BLaER1 (cell line): ENCODE results near the gene SSR1.
"Not testable (repeated sequence)": the region's sequence is repeated elsewhere in the genome, so short reads cannot be mapped to it uniquely, and the experiment has no call there.

Experiments
- H3K27ac ChIP-seq: shearing (Covaris generic); formaldehyde crosslinking; 2 replicates; pipeline ENCODE4 v1.8.1; 2022
- H3K27me3 ChIP-seq: shearing (Covaris generic); formaldehyde crosslinking; 2 replicates; pipeline ENCODE4 v1.8.1; 2022
- H3K36me3 ChIP-seq: shearing (Covaris generic); formaldehyde crosslinking; 2 replicates; pipeline ENCODE4 v1.8.1; 2022
- H3K4me1 ChIP-seq: shearing (Covaris generic); formaldehyde crosslinking; 2 replicates; pipeline ENCODE4 v1.8.1; 2022
- H3K4me2 ChIP-seq: shearing (Covaris generic); formaldehyde crosslinking; 2 replicates; pipeline ENCODE4 v1.8.1; 2022
- H3K4me3 ChIP-seq: shearing (Covaris generic); formaldehyde crosslinking; 2 replicates; pipeline ENCODE4 v1.8.1; 2022
- H3K9ac ChIP-seq: shearing (Covaris generic); formaldehyde crosslinking; 2 replicates; pipeline ENCODE4 v1.8.1; 2022
- H3K9me3 ChIP-seq: shearing (Covaris generic); formaldehyde crosslinking; 2 replicates; pipeline ENCODE4 v1.8.1; 2022
- H4K20me1 ChIP-seq: shearing (Covaris generic); formaldehyde crosslinking; 2 replicates; pipeline ENCODE4 v1.8.1; 2022
- Cebpa-rat ChIP-seq: shearing (Covaris generic); IDR thresholded peaks from 2 replicates; pipeline ENCODE4 v1.8.1; 2022

SSR1 gene

DNA sequence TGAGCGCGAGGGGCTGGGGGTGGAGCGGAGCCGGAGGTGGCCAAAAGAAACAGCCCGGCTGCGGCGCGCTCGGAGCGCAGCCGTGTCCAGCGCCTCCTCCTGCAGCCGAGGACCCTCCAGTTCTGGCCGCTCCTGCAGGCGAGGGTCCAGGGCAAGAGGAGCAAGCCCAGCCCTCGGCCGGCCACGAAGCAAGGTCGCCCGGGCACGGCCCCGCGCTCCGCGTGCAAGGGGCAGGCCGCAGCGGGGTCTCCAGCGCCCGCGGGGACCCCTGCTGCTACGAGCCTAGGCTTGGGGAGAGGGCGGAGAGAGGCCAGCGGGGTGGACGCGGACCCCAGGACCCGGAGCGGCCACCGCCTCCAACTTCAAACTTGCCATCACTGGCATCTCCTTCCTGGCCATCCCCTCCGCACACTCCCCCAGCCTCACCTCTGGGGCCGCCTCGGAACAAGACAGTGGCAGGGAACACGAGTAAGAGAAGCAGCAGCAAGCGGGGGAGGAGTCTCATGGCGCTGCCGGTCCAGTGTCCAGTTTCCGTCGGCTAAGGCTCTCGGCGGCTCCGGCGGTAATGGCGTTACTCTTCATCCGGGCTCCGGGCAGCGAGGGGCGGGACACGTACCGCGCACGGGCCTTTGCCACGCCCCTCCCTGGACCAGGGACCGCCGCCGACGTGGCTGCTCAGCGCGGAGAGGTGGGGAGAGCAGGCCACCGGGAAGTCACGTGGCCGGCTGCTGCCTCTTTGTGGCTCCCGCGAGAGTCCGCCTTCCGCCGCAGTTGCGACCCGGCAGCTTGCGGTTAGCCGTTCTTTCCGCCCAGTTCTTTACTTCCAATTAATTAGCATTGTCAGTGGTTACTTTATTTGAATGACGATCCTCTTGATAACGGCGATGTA, at the start of gene SSR1:
Gene SSR1 (minus strand): TSS at position 584 of the 889 bp plus-strand sequence. CDS start 79 bp downstream, at position 505.
- TF ChIP-seq Cebpa-rat, result no peak
- H3K4me2 ChIP-seq, result peak within 1 kb of the TSS; percentile 83
- H3K27ac ChIP-seq, result peak within 1 kb of the TSS; percentile 93
- peaks cover 38% of the 10 kb centered on the region for H4K20me1 ChIP-seq
- H3K9ac ChIP-seq, result peak within 1 kb of the TSS; percentile 96
- H3K4me1 ChIP-seq, result peaks cover 59% of the 10 kb centered on the region
- H3K9me3 ChIP-seq, result peaks cover 4% of the 10 kb centered on the region; the same call in 1 of the 2 replicates
- no peaks in the 10 kb centered on the region for H3K27me3 ChIP-seq
- peak within 1 kb of the TSS; percentile 95 for H3K4me3 ChIP-seq
- H3K36me3 ChIP-seq, result peaks cover 29% of the 10 kb centered on the region

DNA sequence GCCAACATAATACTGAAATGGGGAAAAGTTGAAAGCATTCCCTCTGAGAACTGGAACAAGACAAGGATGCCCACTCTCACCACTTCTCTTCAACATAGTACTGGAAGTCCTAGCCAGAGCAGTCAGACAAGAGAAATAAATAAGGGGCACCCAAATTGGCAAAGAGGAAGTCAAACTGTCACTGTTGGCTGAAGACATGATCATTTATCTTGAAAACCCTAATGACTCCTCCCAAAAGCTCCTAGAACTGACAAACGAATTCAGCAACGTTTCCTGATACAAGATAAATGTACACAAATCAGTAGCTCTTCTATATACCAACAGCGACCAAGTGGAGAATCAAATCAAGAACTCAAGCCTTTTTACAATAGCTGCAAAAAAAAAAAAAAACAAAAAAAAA, 38.9 kb upstream of the SSR1 start:
- not testable (repeated sequence) for H3K9ac ChIP-seq, H3K9me3 ChIP-seq, H3K4me1 ChIP-seq, H4K20me1 ChIP-seq, H3K36me3 ChIP-seq, H3K4me2 ChIP-seq, H3K27me3 ChIP-seq, H3K27ac ChIP-seq, H3K4me3 ChIP-seq

DNA sequence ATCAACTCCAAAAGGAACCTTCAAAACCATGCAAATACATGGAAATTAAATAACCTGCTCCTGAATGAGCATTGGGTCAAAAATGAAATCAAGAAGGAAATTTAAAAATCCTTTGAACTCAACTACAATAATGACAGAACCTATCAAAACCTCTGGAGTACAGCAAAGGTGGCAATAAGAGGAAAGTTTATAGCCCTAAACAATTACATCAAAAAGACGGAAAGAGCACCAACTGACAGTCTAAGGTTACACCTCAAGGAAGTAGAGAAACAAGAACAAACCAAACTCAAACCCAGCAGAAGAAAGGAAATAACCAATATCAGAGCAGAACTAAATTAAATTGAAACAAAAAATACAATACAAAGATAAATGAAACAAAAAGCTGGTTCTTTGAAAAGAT, 37.6 kb upstream of the SSR1 start:
- H3K27me3 ChIP-seq, H3K4me3 ChIP-seq, H3K9me3 ChIP-seq, H3K4me1 ChIP-seq, H3K36me3 ChIP-seq, H3K9ac ChIP-seq, H3K27ac ChIP-seq, H4K20me1 ChIP-seq, H3K4me2 ChIP-seq: not testable (repeated sequence)

DNA sequence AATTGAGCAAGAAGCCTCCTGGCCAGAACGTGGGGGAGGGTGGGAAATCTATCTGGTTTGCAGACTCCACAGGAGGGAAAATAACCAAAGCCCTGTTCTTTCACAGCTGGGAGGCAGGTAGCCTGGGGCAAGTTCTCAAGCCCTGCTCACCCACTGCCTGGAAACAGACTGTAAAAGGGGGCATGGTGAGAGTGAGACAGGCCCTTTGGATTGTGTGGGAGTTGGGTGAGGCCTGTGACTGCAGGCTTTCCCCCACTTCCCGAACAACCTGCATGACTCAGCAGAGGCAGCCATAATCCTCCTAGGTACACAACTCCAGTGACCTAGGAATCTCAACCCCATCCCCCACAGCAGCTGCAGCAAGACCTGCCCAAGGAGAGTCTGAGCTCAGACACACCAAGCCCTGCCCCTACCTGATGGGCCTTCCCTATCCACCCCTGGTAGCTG, 34.6 kb upstream of the SSR1 start:
- H4K20me1 ChIP-seq, H3K4me2 ChIP-seq, H3K27me3 ChIP-seq, H3K27ac ChIP-seq, H3K4me3 ChIP-seq, H3K9ac ChIP-seq, H3K36me3 ChIP-seq: not testable (repeated sequence)
- Histone ChIP-seq H3K4me1 (peaks cover 13% of the 10 kb centered on the region), H3K9me3 (peaks cover 14% of the 10 kb centered on the region)

DNA sequence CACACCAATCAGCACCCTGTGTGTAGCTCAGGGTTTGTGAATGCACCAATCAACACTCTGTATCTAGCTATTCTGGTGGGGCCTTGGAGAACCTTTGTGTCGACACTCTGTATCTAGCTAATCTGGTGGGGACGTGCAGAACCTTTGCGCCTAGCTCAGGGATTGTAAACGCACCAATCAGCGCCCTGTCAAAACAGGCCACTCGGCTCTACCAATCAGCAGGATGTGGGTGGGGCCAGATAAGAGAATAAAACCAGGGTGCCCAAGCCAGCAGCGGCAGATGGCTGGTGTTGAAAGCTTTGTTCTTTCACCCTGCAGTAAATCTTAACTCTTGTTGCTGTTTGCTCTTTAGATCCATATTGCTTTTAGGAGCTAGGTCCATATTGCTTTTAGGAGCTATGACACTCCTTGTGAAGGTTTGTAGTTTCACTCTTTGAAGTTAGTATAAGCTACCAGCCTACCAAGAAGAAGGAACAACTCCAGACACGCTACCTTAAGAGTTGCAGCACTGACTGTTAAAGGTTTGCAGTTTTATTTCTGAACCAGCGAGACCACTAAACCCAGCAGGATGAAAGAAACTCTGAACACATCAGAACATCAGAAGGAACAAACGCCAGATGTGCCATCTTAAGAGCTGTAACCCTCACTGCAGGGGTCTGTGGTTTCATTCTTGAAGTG, 31.9 kb upstream of the SSR1 start:
- H3K4me3 ChIP-seq, H4K20me1 ChIP-seq, H3K27me3 ChIP-seq, H3K36me3 ChIP-seq, H3K9ac ChIP-seq: not testable (repeated sequence)
- Histone ChIP-seq H3K27ac (0 out of 2 replicates have a peak overlapping the region, but pooled peaks have one; percentile 20), H3K9me3 (peaks cover 14% of the 10 kb centered on the region), H3K4me1 (peaks cover 25% of the 10 kb centered on the region), H3K4me2 (peak overlapping the region; percentile 42)

DNA sequence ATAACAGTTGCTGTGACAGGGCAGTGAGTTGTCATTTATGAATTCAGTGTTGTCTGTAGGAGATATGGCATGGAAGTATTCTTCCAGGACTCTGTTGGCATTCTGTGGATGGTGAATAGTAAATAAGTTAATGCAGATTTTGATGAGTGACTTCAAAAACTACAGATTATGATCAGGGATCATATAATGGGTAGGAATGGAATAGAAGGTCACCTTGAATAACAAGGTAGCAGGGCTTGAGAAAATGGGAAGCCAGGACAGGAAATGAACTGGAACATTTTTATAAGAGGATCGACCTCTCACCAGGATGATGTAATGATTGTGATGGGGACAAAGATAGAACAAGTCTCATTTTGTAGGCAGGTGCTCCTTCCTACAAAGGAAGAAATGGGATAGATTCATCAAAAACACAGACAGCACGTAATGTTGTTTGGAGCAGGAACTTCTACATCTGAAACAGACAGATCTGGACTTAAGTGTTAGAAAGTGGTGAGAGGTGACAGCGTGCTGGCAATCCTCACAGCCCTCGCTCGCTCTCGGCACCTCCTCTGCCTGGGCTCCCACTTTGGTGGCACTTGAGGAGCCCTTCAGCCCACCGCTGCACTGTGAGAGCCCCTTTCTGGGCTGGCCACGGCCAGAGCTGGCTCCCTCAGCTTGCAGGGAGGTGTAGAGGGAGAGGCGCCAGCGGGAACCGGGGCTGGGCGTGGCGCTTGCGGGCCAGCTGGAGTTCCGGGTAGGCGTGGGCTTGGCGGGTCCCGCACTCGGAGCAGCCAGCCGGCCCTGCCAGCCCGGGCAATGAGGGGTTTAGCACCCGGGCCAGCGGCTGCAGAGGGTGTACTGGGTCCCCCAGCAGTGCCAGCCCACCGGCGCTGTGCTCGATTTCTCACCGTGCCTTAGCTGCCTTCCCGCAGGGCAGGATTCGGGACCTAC, 30.8 kb upstream of the SSR1 start:
- H3K9me3 ChIP-seq, result peaks cover 14% of the 10 kb centered on the region
- peak overlapping the region; percentile 22; the same call in 1 of the 2 replicates for H3K27ac ChIP-seq
- no peak overlapping the region for H3K4me2 ChIP-seq
- H4K20me1 ChIP-seq, result no peaks in the 10 kb centered on the region
- H3K27me3 ChIP-seq, result no peaks in the 10 kb centered on the region
- H3K4me1 ChIP-seq, result peaks cover 25% of the 10 kb centered on the region
- no peaks in the 10 kb centered on the region for H3K36me3 ChIP-seq
- H3K4me3 ChIP-seq, result no peak overlapping the region
- TF ChIP-seq Cebpa-rat, result no peak
- H3K9ac ChIP-seq, result no peak overlapping the region

DNA sequence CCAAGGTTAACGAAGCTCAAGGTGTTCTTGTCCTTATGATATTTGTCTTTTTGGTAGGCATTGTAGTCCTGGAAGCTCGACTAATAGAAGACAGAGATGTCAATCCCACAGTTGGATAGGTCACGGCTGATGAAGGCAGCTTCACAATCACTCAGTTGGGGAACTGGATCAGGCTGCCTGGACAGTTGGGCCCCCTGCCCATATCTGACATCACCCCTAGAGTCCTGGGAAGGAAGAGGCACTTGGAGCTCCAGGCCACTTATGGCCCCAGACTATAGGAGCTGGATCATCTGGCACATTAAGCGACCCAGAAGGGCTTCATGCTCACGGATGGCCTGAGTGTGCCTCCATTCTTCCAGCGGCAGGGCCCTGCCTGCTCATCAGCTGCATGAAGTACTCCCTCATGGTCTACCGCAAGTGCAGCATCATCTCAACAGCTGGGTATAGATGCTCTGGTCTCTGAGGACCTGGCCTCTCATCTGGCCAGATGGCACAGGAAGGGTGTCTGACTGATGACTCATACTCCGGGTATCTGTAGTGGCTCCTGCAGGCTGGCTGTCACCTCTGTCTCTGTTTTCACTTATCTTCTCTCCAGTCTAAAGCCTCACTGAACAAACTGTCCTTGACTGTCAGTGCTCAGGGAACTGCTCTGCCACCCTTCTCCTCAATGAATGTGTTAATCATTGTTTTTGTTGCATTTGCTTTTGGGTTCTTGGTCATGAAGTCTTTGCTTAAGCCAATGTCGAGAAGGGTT, 29.2 kb upstream of the SSR1 start:
- H3K27me3 ChIP-seq, result no peaks in the 10 kb centered on the region
- no peak for TF ChIP-seq Cebpa-rat
- no peak overlapping the region for H3K9ac ChIP-seq

DNA sequence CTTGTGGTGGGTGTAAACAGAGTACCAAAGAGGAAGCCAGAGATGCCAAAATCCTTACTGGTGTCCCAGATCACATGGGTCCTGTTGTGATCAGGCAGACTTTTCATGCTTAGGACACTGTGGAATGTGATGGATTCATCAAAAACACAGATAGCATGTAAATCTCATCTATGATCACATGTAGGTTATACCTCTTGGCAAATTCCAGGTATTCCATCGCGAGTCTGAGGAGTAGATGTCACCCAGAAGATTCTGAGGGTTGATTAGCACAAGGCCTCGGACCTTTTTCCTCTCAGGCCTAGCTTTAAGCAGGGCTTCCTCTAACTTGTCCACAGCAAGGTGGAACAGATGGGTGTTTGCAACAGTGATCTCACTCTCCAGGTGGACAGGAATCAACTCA, 28.3 kb upstream of the SSR1 start:
- no peak for TF ChIP-seq Cebpa-rat
- Histone ChIP-seq H3K4me2 (no peak overlapping the region; the same call in 1 of the 2 replicates), H3K9ac (no peak overlapping the region), H3K27ac (no peak overlapping the region), H3K36me3 (no peaks in the 10 kb centered on the region), H4K20me1 (no peaks in the 10 kb centered on the region), H3K27me3 (no peaks in the 10 kb centered on the region), H3K4me1 (peaks cover 25% of the 10 kb centered on the region), H3K4me3 (no peak overlapping the region), H3K9me3 (peaks cover 7% of the 10 kb centered on the region)

More for the DNA sequence above, 29.2 kb upstream of the SSR1 start:
- H3K4me1 ChIP-seq, result peaks cover 25% of the 10 kb centered on the region
- no peaks in the 10 kb centered on the region for H3K36me3 ChIP-seq
- 0 out of 2 replicates have a peak overlapping the region, but pooled peaks have one; percentile 28 for H3K27ac ChIP-seq
- H3K4me2 ChIP-seq, result peak overlapping the region; percentile 57
- peaks cover 10% of the 10 kb centered on the region for H3K9me3 ChIP-seq
- H3K4me3 ChIP-seq, result no peak overlapping the region
- H4K20me1 ChIP-seq, result no peaks in the 10 kb centered on the region

DNA sequence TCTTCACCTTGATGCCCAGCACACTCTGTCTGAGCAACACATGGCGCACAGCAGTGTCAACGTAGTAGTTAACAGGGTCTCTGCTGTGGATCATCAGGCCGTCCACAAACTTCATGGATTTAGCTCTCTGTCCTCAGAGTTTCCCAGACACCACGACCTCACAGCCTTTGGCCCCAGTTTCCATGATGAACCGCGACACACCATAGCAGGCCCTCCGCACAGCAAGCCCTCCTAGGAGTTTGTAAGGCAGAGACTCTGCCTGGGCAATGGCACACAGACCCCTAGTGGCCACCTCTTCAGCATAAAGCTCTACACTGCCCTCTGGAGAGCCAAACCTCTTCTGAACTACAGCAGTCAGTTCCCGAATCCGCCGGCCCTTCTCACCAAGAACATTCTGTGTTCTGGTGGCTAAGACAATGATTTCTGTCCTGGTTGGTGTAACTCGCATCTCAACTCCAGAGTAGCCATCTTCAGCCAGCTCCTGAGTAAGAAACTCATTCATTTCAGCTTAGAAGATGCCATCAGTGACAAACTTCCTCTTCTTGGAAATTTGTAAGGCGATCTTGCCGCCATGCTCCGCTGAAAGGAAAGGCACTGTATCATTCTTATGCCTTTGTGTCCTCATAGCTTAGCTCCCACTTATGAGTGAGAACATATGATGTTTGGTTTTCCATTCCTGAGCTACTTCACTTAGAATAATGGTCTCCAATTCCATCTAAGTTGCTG, 26.2 kb upstream of the SSR1 start:
- not testable (repeated sequence) for H3K4me2 ChIP-seq, H3K9ac ChIP-seq, H3K27ac ChIP-seq, H3K27me3 ChIP-seq, H3K4me3 ChIP-seq, H3K36me3 ChIP-seq, H3K9me3 ChIP-seq, H4K20me1 ChIP-seq
- peaks cover 16% of the 10 kb centered on the region for H3K4me1 ChIP-seq
